Brain microvascular endothelial cell (primary cell): ENCODE measurements around the gene ZNF180.
"Not testable (repeated sequence)": the region's sequence is repeated elsewhere in the genome, so short reads cannot be mapped to it uniquely, and the experiment has no call there.

Experiments used
- DNase-seq: peaks from one replicate; pipeline ENCODE4 v3.0.0-alpha.2; 2020
- H3K27ac ChIP-seq: fragments of 250-450 bp; sonication (Bioruptor Pico); 2 replicates; pipeline ENCODE4 v1.5.1; 2020; ENCODE audit warnings: mild to moderate bottlenecking, moderate library complexity
- H3K27me3 ChIP-seq: fragments of 250-450 bp; sonication (Bioruptor Pico); replicated peaks from 2 replicates; pipeline ENCODE4 v1.5.1; 2020; ENCODE audit warnings: mild to moderate bottlenecking
- H3K36me3 ChIP-seq: fragments of 250-450 bp; sonication (Bioruptor Pico); replicated peaks from 2 replicates; pipeline ENCODE4 v1.5.1; 2020; ENCODE audit warnings: mild to moderate bottlenecking
- H3K4me3 ChIP-seq: 2 replicates; pipeline ENCODE4 v1.5.1; 2011; ENCODE audit warnings: low read depth, mild to moderate bottlenecking, control low read depth, low read length, moderate library complexity
- CTCF ChIP-seq: IDR thresholded peaks from 2 replicates; pipeline ENCODE4 v1.5.1; 2011; ENCODE audit warnings: low read depth, mild to moderate bottlenecking, moderate library complexity, low read length, control low read depth, inconsistent platforms; ENCODE audit errors: missing control alignments
- in situ Hi-C: cut with HindIII; loops from 2 replicates; pipeline ENCODE4 v1.10.0; 2017; ENCODE audit warnings: low sequenced_read_pairs, low pct_ligation_motif_present

Gene ZNF180

GRCh38 chr19:44496711-44497110 is 3.6 kb downstream of the ZNF180 start:
- Histone ChIP-seq H3K27me3 (no peaks in the 10 kb centered on the region), H3K36me3 (peaks cover 19% of the 10 kb centered on the region), H3K4me3 (no peak overlapping the region), H3K27ac (no peak overlapping the region)
- no peak for TF ChIP-seq CTCF
- in situ Hi-C loops: no loop called here
- DNase-seq: no peak

DNA sequence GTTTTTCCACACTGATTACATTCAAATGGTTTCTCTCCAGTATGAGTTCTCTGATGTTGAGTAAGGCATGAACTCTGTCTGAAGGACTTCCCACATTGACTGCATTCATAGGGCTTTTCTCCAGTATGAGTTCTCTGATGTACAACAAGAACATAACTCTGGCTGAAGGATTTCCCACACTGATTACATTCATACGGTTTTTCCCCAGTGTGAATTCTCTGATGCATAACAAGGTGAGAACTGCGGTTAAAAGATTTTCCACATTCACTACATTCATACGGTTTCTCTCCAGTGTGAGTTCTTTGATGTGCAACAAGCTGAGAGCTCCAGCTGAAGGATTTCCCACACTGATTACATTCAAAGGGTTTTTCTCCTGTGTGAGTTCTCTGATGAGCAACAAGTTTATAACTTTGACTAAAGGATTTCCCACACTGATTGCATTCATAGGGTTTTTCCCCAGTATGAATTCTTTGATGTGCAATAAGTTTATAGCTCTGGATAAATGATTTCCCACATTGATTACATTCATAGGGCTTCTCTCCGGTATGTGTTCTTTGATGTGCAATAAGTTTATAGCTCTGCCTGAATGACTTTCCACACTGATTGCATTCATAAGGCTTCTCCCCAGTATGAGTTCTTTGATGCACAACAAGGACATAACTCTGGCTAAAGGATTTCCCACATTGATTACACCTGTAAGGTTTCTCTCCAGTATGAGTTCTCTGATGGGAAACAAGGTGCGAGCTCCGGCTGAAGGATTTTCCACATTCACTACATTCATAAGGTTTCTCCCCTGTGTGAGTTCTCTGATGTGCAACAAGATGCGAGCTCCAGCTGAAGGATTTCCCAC is 23.5 kb downstream of the ZNF180 start:
- in situ Hi-C loops: no loop called here
- DNase-seq: no peak
- H3K36me3 ChIP-seq: peaks cover 42% of the 10 kb centered on the region

DNA sequence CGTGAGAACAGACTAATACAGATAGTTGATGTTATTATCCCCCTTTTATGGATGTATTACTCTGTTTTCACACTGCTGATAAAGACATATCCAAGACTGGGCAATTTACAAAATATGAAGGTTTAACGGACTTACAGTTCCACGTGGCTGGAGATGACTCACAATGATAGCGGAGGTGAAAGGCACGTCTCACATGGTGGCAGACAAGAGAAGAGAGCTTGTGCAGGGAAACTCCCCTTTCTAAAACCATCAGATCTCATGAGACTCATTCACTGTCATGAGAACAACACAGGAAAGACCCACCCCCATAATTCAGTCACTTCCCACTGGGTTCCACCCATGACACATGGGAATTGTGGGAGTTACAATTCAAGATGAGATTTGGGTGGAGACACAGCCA is 31.6 kb downstream of the ZNF180 start:
- H3K4me3 ChIP-seq, H3K36me3 ChIP-seq, DNase-seq, H3K27ac ChIP-seq, in situ Hi-C loops, H3K27me3 ChIP-seq: not testable (repeated sequence)

More for the DNA sequence above, 23.5 kb downstream of the ZNF180 start:
- H3K4me3 ChIP-seq: no peak overlapping the region
- TF ChIP-seq CTCF: no peak
- no peaks in the 10 kb centered on the region for H3K27me3 ChIP-seq
- H3K27ac ChIP-seq: no peak overlapping the region

DNA sequence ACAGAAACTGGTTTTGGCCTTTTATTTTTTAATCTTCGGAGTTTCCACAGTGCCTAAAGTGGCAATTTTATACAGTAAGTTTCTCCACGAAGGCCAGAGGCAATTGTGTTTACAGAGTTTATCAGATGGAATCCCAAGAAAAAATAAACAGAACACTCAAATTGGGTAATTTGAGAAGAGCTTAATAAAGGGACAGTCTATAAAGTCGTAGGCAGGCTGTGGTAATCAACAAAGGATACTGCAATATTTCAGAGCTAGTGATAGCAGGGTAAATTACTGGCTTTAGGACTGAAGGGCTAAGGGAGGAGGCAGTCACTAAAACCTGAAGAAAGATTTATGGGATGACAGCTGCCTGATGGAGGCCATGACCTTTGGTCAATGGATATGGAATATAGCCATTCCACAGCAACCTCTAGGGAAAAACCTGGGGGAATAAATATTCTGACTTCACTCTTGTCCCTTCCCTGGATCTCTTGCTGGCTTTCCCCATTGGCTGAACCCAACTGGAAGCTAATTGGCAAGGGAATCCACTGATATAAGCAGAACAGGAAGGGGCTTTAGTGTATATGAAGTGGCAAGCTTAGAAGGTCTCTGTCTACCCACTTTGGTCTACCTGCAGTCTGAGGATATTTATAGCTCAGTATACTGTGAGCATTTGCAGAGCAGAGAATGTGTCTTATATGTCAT is 37.6 kb downstream of the ZNF180 start:
- H3K36me3 ChIP-seq, DNase-seq, H3K4me3 ChIP-seq, H3K27me3 ChIP-seq, in situ Hi-C loops, H3K27ac ChIP-seq: not testable (repeated sequence)

- H3K36me3 ChIP-seq, H3K27me3 ChIP-seq, DNase-seq, in situ Hi-C loops, H3K4me3 ChIP-seq, H3K27ac ChIP-seq: not testable (repeated sequence)
Observed at GRCh38 chr19:44456016-44456415, 44.3 kb downstream of the ZNF180 start.

GRCh38 chr19:44455100-44455499 is 45.2 kb downstream of the ZNF180 start:
- no peak for DNase-seq
- TF ChIP-seq CTCF: no peak
- Histone ChIP-seq H3K36me3 (no peaks in the 10 kb centered on the region), H3K4me3 (no peak overlapping the region), H3K27ac (no peak overlapping the region), H3K27me3 (no peaks in the 10 kb centered on the region)
- in situ Hi-C loops: no loop called here

DNA sequence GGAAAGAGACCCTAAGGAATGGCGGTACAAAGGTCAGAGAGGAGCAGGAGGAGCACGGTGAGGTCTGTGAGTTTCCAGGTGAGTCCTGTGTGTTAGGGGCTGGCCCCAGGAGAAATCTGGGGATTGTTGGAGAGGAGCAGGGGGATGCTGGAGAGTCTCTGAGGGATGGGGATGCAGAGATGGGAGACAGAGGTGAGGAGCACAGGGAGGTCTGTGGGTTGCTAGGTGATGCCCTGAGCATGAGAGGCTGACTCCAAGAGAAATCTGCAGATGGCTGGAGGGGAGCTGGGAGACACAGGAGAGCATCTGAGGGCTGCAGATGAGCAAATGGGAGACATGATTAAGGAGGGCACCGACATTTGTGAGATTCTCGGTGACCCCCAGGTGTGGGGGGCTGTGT is 48.0 kb downstream of the ZNF180 start:
- no peaks in the 10 kb centered on the region for H3K27me3 ChIP-seq
- H3K4me3 ChIP-seq: no peak overlapping the region
- no peak for DNase-seq
- TF ChIP-seq CTCF: no peak
- H3K27ac ChIP-seq: no peak overlapping the region
- in situ Hi-C loops: no loop called here
- no peaks in the 10 kb centered on the region for H3K36me3 ChIP-seq
